Thyroid gland (tissue), 4 donors: ENCODE results near the gene MCL1. TPM values are rescaled to one million over a fixed set of nuclear protein-coding genes. Genes with fewer than 3 reads are reported as not detected.

Experiments
- DNase-seq, 2 donors: peaks; one replicate each; pipeline ENCODE4 v3.0.0-alpha.2; 2019
- H3K27ac ChIP-seq, 3 donors: fragments of 200-600 bp; sonication (generic); 1 replicate in 2 of 3; 2 replicates in 1 of 3; pipeline ENCODE4 v1.5.1; 2016 to 2019; ENCODE audit warnings: mild to moderate bottlenecking in 1 of 3, moderate library complexity in 1 of 3
- H3K27me3 ChIP-seq: fragments of 200-600 bp; sonication (generic); one replicate; pipeline ENCODE4 v1.5.1; 2019
- H3K36me3 ChIP-seq, 2 donors: fragments of 200-600 bp; sonication (generic); one replicate each; pipeline ENCODE4 v1.5.1; 2016 to 2019
- H3K4me1 ChIP-seq, 2 donors: fragments of 200-600 bp; sonication (generic); one replicate each; pipeline ENCODE4 v1.5.1; 2017 to 2019
- H3K4me3 ChIP-seq, 3 donors: fragments of 200-600 bp; sonication (generic); replicated peaks in 1 of 3; 1 replicate in 2 of 3; 2 replicates in 1 of 3; pipeline ENCODE4 v1.5.1; 2016; ENCODE audit warnings: mild to moderate bottlenecking in 1 of 3
- H3K9me3 ChIP-seq: fragments of 200-600 bp; sonication (generic); one replicate; pipeline ENCODE4 v1.5.1; 2017
- CTCF ChIP-seq, 6 experiments: fragments of 200-600 bp in 3 of 6; fragments of 450-650 bp in 3 of 6; sonication (generic) in 3 of 6; IDR thresholded peaks; one replicate each; pipeline ENCODE4 v1.5.1; 2016 to 2019; ENCODE audit warnings: antibody characterized with exemption in 6 of 6, mild to moderate bottlenecking in 2 of 6, inconsistent platforms in 1 of 6, moderate library complexity in 1 of 6
- POLR2A ChIP-seq, 2 donors: fragments of 450-650 bp; IDR thresholded peaks; one replicate each; pipeline ENCODE4 v1.6.1; 2017; ENCODE audit warnings: antibody characterized with exemption in 2 of 2, mild to moderate bottlenecking in 2 of 2, moderate library complexity in 1 of 2
- WGBS, 2 donors: methylation state at CpG; one replicate each; pipeline ENCODE4 v1.1.5; 2017; 5-methylcytosine and 5-hydroxymethylcytosine counted together
- intact Hi-C: fragments of 100-400 bp; cut with DNase I; formaldehyde crosslinking; loops from one replicate; pipeline ENCODE4 v1.15.1; 2023
- total RNA-seq, 4 donors: library from RNA; depleted of rRNA; stranded (reverse); fragments of >200 nt; gene quantifications; one replicate each; pipeline ENCODE4 v1.2.3, GENCODE V29; 2016

The MCL1 gene
- total RNA-seq, 4 donors from 2014 or later: 164 to 313 (median 203) TPM

- no peak for DNase-seq
- H3K27ac ChIP-seq: peak overlapping the region in 1 of 3 donors; percentile 41
- H3K4me1 ChIP-seq: peaks cover 35 to 49% of the 10 kb centered on the region in 2 donors
- no peaks in the 10 kb centered on the region for H3K9me3 ChIP-seq
- intact Hi-C loops: no loop called here
- TF ChIP-seq CTCF (IDR thresholded peaks at IDR 0.05) (no peak), POLR2A (IDR thresholded peaks at IDR 0.05) (no peak)
- 93 to 94% methylated on average over 12 of the region's 12 CpGs for WGBS, 2 donors
- H3K36me3 ChIP-seq: peaks cover 0 to 13% of the 10 kb centered on the region in 2 donors
- no peaks in the 10 kb centered on the region for H3K27me3 ChIP-seq
- H3K4me3 ChIP-seq: no peak overlapping the region
Observed at GRCh38 chr1:150615346-150616201, 36.2 kb upstream of the MCL1 start.

- Histone ChIP-seq H3K27me3 (no peaks in the 10 kb centered on the region), H3K36me3 (peaks cover 0 to 3% of the 10 kb centered on the region in 2 donors), H3K9me3 (no peaks in the 10 kb centered on the region), H3K4me1 (peaks cover 22 to 46% of the 10 kb centered on the region in 2 donors), H3K27ac (peak overlapping the region; percentile 43 to 87 (median 86)), H3K4me3 (no peak overlapping the region)
- 69 to 72% methylated on average over 12 of the region's 12 CpGs for WGBS, 2 donors
- TF ChIP-seq POLR2A (IDR thresholded peaks at IDR 0.05) (no peak), CTCF (IDR thresholded peaks at IDR 0.05) (no peak)
- no peak for DNase-seq
- intact Hi-C loops: no loop called here
Observed at GRCh38 chr1:150613061-150613920, 33.9 kb upstream of the MCL1 start.

GRCh38 chr1:150612014-150612345 is 32.6 kb upstream of the MCL1 start:
- TF ChIP-seq CTCF (IDR thresholded peaks at IDR 0.05): no peak
- no peak for TF ChIP-seq POLR2A (IDR thresholded peaks at IDR 0.05)
- peak overlapping the region; percentile 42 to 87 (median 86) for H3K27ac ChIP-seq
- intact Hi-C loops: no loop called here
- H3K9me3 ChIP-seq: no peaks in the 10 kb centered on the region
- peaks cover 0 to 3% of the 10 kb centered on the region in 2 donors for H3K36me3 ChIP-seq
- DNase-seq: no peak
- 98 to 99% methylated on average over 3 of the region's 3 CpGs for WGBS, 2 donors
- no peaks in the 10 kb centered on the region for H3K27me3 ChIP-seq
- H3K4me1 ChIP-seq: peaks cover 22 to 46% of the 10 kb centered on the region in 2 donors
- no peak overlapping the region for H3K4me3 ChIP-seq

DNA sequence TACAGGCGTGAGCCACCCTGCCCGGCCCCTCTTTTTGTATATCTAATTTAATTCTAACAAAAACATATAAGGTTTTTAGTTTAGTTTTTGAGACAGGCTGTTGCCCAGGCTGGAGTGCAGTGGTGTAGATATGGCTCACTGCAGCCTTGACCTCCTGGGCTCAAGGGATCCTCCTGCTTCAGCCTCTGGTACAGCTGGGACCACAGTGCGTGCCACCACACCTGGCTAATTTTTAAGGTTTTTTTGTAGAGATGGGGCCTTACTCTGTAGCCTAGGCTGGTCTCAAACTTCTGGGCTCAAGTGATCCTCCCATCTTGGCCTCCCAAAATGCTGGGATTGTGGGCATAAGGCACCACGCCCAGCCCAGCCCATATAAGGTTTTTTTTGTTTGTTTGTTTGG is 31.2 kb upstream of the MCL1 start:
- 96 to 97% methylated on average over 4 of the region's 4 CpGs for WGBS, 2 donors

DNA sequence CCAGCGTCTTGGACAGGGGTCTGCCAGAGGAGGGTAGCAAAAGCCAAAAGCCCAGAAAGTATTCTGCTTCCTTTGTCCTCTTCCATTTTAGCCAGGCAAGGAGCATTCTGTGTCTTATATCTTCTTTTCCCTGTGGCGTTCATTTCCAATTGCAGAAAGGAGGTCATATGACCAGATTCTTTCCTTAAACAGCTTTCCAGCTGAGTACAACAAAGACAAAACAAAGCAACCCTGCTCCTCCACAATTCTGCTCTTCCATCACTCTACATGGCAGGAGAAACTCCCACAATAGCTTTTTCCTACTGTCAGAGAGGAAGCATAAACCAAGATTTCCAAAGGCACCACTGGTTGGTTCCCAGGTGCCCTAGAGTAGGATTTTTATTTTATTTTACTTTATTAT is 30.3 kb upstream of the MCL1 start:
- Histone ChIP-seq H3K9me3 (no peaks in the 10 kb centered on the region), H3K4me1 (peaks cover 22 to 51% of the 10 kb centered on the region in 2 donors), H3K27ac (peak overlapping the region; percentile 46 to 87 (median 86)), H3K27me3 (no peaks in the 10 kb centered on the region), H3K4me3 (no peak overlapping the region), H3K36me3 (no peaks in the 10 kb centered on the region)
- no peak for TF ChIP-seq POLR2A (IDR thresholded peaks at IDR 0.05)
- TF ChIP-seq CTCF (IDR thresholded peaks at IDR 0.05): no peak
- no peak for DNase-seq
- intact Hi-C loops: no loop called here
- WGBS, 2 donors: 67 to 68% methylated on average over 2 of the region's 2 CpGs

More for the DNA sequence above, 31.2 kb upstream of the MCL1 start:
- Histone ChIP-seq H3K27me3 (no peaks in the 10 kb centered on the region), H3K4me3 (no peak overlapping the region), H3K9me3 (no peaks in the 10 kb centered on the region), H3K4me1 (peaks cover 22 to 46% of the 10 kb centered on the region in 2 donors), H3K36me3 (no peaks in the 10 kb centered on the region), H3K27ac (peak overlapping the region; percentile 42 to 87 (median 86))
- no peak for DNase-seq
- intact Hi-C loops: no loop called here
- TF ChIP-seq POLR2A (IDR thresholded peaks at IDR 0.05): no peak
